Neutrophil (primary cell): ENCODE data around the gene ACTL10.

Experiments used
- H3K27ac ChIP-seq: fragments of 200-600 bp; sonication (generic); 2 replicates; pipeline ENCODE4 v1.5.1; 2016; ENCODE audit warnings: mild to moderate bottlenecking, moderate library complexity
- H3K27me3 ChIP-seq: fragments of 200-600 bp; sonication (generic); 2 replicates; pipeline ENCODE4 v1.6.0; 2016; ENCODE audit warnings: mild to moderate bottlenecking
- H3K36me3 ChIP-seq: fragments of 200-600 bp; sonication (generic); 2 replicates; pipeline ENCODE4 v1.5.1; 2017
- H3K4me1 ChIP-seq, 2 experiments: fragments of 200-600 bp in 1 of 2; sonication (generic) in 1 of 2; 1 replicate in 1 of 2; 2 replicates in 1 of 2; pipeline versions ENCODE4 v1.5.1 to v1.6.1; 2013 to 2016; ENCODE audit warnings: low read depth in 1 of 2, low read length in 1 of 2, mild to moderate bottlenecking in 1 of 2, moderate library complexity in 1 of 2; ENCODE audit not compliant: control insufficient read depth in 1 of 2, insufficient read depth in 1 of 2
- H3K4me3 ChIP-seq, 2 experiments: fragments of 200-600 bp in 1 of 2; sonication (generic) in 1 of 2; 1 replicate in 1 of 2; 2 replicates in 1 of 2; pipeline ENCODE4 v1.5.1; 2013 to 2016; ENCODE audit warnings: low read depth in 1 of 2, low read length in 1 of 2, mild to moderate bottlenecking in 1 of 2, moderate library complexity in 1 of 2
- H3K9me3 ChIP-seq: fragments of 200-600 bp; sonication (generic); 2 replicates; pipeline ENCODE4 v1.5.1; 2016
- TF ChIP-seq, protein P1 (sequence below): fragments of 200-600 bp; sonication (generic); IDR thresholded peaks from 2 replicates; pipeline ENCODE4 v1.5.1; 2016; ENCODE audit warnings: antibody characterized with exemption

The ACTL10 gene

DNA sequence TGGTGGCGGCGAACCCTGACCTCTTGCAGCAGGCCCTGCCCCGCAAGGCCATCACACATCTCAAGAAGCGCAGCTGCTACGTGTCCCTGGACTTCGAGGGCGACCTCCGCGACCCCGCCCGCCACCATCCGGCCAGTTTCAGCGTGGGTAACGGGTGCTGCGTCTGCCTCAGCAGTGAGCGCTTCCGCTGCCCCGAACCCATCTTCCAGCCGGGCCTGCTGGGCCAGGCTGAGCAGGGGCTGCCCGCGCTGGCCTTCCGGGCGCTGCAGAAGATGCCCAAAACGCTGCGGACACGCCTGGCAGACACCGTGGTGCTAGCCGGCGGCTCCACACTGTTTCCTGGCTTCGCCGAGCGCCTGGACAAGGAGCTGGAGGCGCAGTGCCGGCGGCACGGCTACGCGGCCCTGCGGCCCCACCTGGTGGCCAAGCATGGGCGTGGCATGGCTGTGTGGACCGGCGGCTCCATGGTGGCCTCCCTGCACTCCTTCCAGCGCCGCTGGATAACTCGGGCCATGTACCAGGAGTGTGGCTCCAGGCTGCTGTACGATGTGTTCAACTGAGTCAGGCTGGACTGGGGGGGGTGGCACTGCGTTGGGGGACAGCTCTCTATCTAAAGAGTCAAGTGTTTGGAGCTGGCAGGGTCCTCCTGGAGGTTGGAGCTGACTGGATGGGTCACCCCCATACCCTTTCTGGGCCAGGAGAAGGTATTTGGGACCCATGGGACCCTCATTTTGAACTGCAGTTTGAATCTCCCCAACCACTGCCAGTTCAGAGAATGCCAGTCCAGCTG is 1.1 kb downstream of the ACTL10 start:
- H3K27ac ChIP-seq, result peak overlapping the region; percentile 83
- TF ChIP-seq, protein P1, sequence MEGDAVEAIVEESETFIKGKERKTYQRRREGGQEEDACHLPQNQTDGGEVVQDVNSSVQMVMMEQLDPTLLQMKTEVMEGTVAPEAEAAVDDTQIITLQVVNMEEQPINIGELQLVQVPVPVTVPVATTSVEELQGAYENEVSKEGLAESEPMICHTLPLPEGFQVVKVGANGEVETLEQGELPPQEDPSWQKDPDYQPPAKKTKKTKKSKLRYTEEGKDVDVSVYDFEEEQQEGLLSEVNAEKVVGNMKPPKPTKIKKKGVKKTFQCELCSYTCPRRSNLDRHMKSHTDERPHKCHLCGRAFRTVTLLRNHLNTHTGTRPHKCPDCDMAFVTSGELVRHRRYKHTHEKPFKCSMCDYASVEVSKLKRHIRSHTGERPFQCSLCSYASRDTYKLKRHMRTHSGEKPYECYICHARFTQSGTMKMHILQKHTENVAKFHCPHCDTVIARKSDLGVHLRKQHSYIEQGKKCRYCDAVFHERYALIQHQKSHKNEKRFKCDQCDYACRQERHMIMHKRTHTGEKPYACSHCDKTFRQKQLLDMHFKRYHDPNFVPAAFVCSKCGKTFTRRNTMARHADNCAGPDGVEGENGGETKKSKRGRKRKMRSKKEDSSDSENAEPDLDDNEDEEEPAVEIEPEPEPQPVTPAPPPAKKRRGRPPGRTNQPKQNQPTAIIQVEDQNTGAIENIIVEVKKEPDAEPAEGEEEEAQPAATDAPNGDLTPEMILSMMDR, result peak; percentile 95
- no peaks in the 10 kb centered on the region for H3K36me3 ChIP-seq
- peaks cover 37 to 41% of the 10 kb centered on the region in 2 experiments for H3K4me1 ChIP-seq
- no peaks in the 10 kb centered on the region for H3K9me3 ChIP-seq
- no peaks in the 10 kb centered on the region for H3K27me3 ChIP-seq
- H3K4me3 ChIP-seq, result peak overlapping the region; percentile 73 to 93

DNA sequence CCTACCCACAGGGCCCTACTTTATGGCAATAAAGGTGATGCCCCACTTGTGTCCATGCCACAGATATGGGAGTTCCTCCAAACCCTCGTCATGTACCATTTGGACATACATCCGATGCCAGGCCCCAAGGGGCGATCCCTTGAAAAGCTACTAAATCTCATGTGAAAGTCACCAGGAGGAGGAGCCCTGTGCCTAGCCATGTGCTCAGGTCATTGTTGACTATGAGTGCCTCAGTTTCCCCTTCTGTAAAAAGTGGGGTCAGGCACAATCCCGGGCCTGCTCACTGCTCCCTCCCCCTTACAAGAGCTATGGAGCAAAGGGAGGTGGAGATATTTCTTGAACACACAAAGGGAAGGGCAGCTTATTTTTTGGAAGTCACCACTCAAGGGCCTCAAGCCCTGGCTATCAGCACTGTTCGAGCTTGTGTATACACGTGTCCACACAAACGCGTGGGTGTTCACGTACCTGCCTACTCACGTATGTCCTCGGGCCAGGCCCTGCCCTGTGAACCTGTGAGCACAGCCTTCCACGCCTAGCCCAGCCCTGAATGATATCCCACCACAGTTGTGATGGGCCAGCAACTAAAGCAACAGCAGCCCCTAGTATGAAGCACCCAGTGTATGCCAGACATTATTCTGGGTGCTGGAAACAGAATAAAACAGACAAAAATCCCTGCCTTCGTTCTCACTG is 1.9 kb downstream of the ACTL10 start:
- TF ChIP-seq, protein P1, result no peak
- Histone ChIP-seq H3K27ac (no peak overlapping the region), H3K36me3 (no peaks in the 10 kb centered on the region), H3K4me3 (no peak overlapping the region), H3K27me3 (no peaks in the 10 kb centered on the region), H3K4me1 (peaks cover 38% of the 10 kb centered on the region in 2 experiments), H3K9me3 (no peaks in the 10 kb centered on the region)

GRCh38 chr20:33669224-33669623 is 2.5 kb downstream of the ACTL10 start:
- no peaks in the 10 kb centered on the region for H3K36me3 ChIP-seq
- peaks cover 36% of the 10 kb centered on the region in 2 experiments for H3K4me1 ChIP-seq
- H3K4me3 ChIP-seq, result no peak overlapping the region
- no peaks in the 10 kb centered on the region for H3K27me3 ChIP-seq
- no peaks in the 10 kb centered on the region for H3K9me3 ChIP-seq
- no peak overlapping the region for H3K27ac ChIP-seq
- TF ChIP-seq, protein P1, result no peak

- Histone ChIP-seq H3K36me3 (no peaks in the 10 kb centered on the region), H3K9me3 (no peaks in the 10 kb centered on the region), H3K4me3 (no peak overlapping the region), H3K27ac (no peak overlapping the region), H3K4me1 (peaks cover 36% of the 10 kb centered on the region in 2 experiments), H3K27me3 (no peaks in the 10 kb centered on the region)
- TF ChIP-seq, protein P1, result no peak
Observed at GRCh38 chr20:33669873-33670640, 3.3 kb downstream of the ACTL10 start.

DNA sequence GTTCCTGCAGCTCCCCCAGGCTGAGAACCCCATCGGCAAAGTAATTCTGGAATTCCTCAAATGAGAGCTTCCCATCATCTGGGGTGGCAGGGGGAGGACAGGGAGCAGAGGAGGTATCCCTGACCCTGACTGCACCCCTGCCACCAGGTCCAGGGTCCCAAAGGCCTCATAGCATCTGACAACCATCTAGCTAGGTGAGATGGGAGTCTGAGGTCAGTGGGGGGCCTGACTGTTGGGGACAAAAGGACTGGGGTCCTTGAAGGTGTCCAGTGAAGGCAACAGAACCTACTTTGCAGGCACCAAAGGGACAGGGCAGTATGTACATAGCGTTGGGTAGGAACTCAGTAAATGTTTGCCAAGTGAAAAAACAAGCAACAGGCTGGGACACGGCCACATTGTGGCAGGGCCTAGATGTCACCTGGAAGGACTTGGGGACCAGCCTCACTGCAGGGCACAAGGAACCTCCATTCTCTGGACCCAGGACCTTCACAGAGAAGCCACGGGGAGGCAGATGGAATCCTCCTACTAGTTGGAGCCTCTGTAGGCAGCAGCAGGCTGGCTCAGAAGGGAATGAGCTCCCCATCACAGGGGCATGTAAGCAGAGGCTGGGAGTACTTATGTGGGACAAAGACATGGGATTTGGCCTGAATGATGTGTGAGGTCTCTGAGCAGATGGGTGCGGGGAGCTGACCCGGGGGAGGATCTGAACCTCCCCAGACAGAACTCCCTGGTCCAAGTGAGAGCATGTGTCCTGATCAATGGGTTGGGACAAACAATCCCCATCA is 4.2 kb downstream of the ACTL10 start:
- no peaks in the 10 kb centered on the region for H3K36me3 ChIP-seq
- no peak overlapping the region for H3K4me3 ChIP-seq
- no peak overlapping the region for H3K27ac ChIP-seq
- no peaks in the 10 kb centered on the region for H3K27me3 ChIP-seq
- TF ChIP-seq, protein P1, result no peak
- no peaks in the 10 kb centered on the region for H3K9me3 ChIP-seq
- H3K4me1 ChIP-seq, result peaks cover 36% of the 10 kb centered on the region in 2 experiments
